ENCODE measurements around the gene KIRREL1.

GRCh38 chr1:158005224-158005623 is 11.8 kb downstream of the KIRREL1 start:
- TF ChIP-seq CTCF (IDR thresholded peaks at IDR 0.05; ENCODE audit: borderline replicate concordance, extremely low read depth, low read length, poor library complexity, severe bottlenecking) = no peak
- no peak for TF ChIP-seq EZH2 (IDR thresholded peaks at IDR 0.05; ENCODE audit: borderline replicate concordance, low read depth, low read length, severe bottlenecking)
